Endothelial cell of umbilical vein (primary cell): Measurements from ENCODE around the gene SNAP25. TPM values are rescaled to one million over a fixed set of nuclear protein-coding genes. Genes with fewer than 3 reads are reported as not detected.

Experiments used
- BruUV-seq: library from RNA; stranded (reverse); fragments of 400-500 nt; replicated peaks from 2 replicates; lab custom pipeline; 2021; lab: Mats Ljungman, UMichigan
- CTCF ChIA-PET: fragments of 300-600, 350-600 bp; sonication (Branson Sonifier 250); formaldehyde crosslinking; loops from one replicate; lab custom pipeline; 2021; ENCODE audit warnings: antibody characterized with exemption, inconsistent platforms; lab: Charles Lee
- POLR2A ChIA-PET: fragments of 300-600, 350-600 bp; sonication (Branson Sonifier 250); formaldehyde crosslinking; loops from one replicate; lab custom pipeline; 2021; ENCODE audit warnings: antibody characterized with exemption, inconsistent platforms; lab: Charles Lee
- DNase-seq: peaks from one replicate; pipeline ENCODE4 v3.0.0-alpha.2; 2011; ENCODE audit warnings: low read depth, low spot score
- FAIRE-seq: peaks from 2 replicates; lab custom pipeline; 2011; peaks lifted over from hg19 to GRCh38; lab: Jason Lieb, UNC
- H2AFZ ChIP-seq: 2 replicates; pipeline ENCODE4 v1.6.0; 2012; ENCODE audit warnings: low read depth, low read length, control low read depth, inconsistent platforms
- H3K27ac ChIP-seq: 2 replicates; pipeline ENCODE4 v1.5.1; 2011; ENCODE audit warnings: low read depth, mild to moderate bottlenecking, control low read depth, low read length, moderate library complexity; ENCODE audit not compliant: insufficient read depth
- H3K27me3 ChIP-seq, 2 experiments: 2 replicates each; pipeline versions ENCODE4 v1.6.0 to v1.6.1; 2011; ENCODE audit warnings: low read length in 2 of 2, mixed read lengths in 1 of 2; ENCODE audit not compliant: control insufficient read depth in 2 of 2, insufficient read depth in 2 of 2
- H3K36me3 ChIP-seq, 2 experiments: 2 replicates in 1 of 2; 3 replicates in 1 of 2; pipeline ENCODE4 v1.5.1; 2011; ENCODE audit warnings: low read length in 2 of 2, mild to moderate bottlenecking in 1 of 2, moderate library complexity in 1 of 2; ENCODE audit not compliant: control insufficient read depth in 2 of 2, insufficient read depth in 2 of 2; ENCODE audit errors: extremely low read depth in 1 of 2
- H3K4me1 ChIP-seq: 3 replicates; pipeline ENCODE4 v1.5.1; 2011; ENCODE audit warnings: mild to moderate bottlenecking, low read length; ENCODE audit not compliant: control insufficient read depth, insufficient read depth; ENCODE audit errors: extremely low read depth
- H3K4me2 ChIP-seq: 2 replicates; pipeline ENCODE4 v1.6.1; 2011; ENCODE audit warnings: low read length, control low read depth, mixed read lengths; ENCODE audit not compliant: insufficient read depth
- H3K4me3 ChIP-seq, 3 experiments: fragments of 200-600 bp in 1 of 3; sonication (generic), shearing (Covaris generic) in 1 of 3; replicated peaks in 1 of 3; 2 replicates each; pipeline ENCODE4 v1.5.1; 2011 to 2016; ENCODE audit warnings: control low read depth in 3 of 3, low read length in 3 of 3, mild to moderate bottlenecking in 2 of 3, inconsistent platforms in 1 of 3, low read depth in 1 of 3, moderate library complexity in 1 of 3; ENCODE audit not compliant: insufficient read depth in 1 of 3
- H3K79me2 ChIP-seq: 2 replicates; pipeline ENCODE4 v1.6.0; 2012; ENCODE audit warnings: low read length, inconsistent platforms; ENCODE audit not compliant: control insufficient read depth, insufficient read depth
- H3K9ac ChIP-seq: replicated peaks from 2 replicates; pipeline ENCODE3; 2011; ENCODE audit warnings: low read length, control low read depth; ENCODE audit not compliant: insufficient read depth; ENCODE audit errors: extremely low read depth
- H3K9me1 ChIP-seq: replicated peaks from 3 replicates; pipeline ENCODE4 v1.6.0; 2011; ENCODE audit warnings: mild to moderate bottlenecking, low read length; ENCODE audit not compliant: control insufficient read depth, insufficient read depth; ENCODE audit errors: extremely low read depth
- H3K9me3 ChIP-seq: replicated peaks from 2 replicates; pipeline ENCODE4 v1.5.1; 2012; ENCODE audit warnings: low read length, inconsistent platforms; ENCODE audit not compliant: control insufficient read depth, insufficient read depth
- H4K20me1 ChIP-seq: replicated peaks from 2 replicates; pipeline ENCODE3; 2011; ENCODE audit warnings: mild to moderate bottlenecking, low read length; ENCODE audit not compliant: control insufficient read depth, insufficient read depth; ENCODE audit errors: extremely low read depth
- CTCF ChIP-seq, 2 donors: IDR thresholded peaks; 1 replicate in 1 of 2; 2 replicates in 1 of 2; pipeline ENCODE4 v1.5.1; 2011; ENCODE audit warnings: low read length in 2 of 2, mild to moderate bottlenecking in 2 of 2, moderate library complexity in 2 of 2, control low read depth in 1 of 2, inconsistent platforms in 1 of 2, low read depth in 1 of 2; ENCODE audit not compliant: insufficient read depth in 1 of 2; ENCODE audit errors: extremely low read depth in 1 of 2
- GATA2 ChIP-seq: IDR thresholded peaks from 2 replicates; pipeline ENCODE4 v1.7.0; 2011; ENCODE audit warnings: low read depth, mild to moderate bottlenecking, moderate library complexity, mixed read lengths, low read length; ENCODE audit not compliant: insufficient read length, insufficient read depth
- POLR2AphosphoS5 ChIP-seq: IDR thresholded peaks from 2 replicates; pipeline ENCODE4 v1.6.1; 2012; ENCODE audit warnings: low read depth, mild to moderate bottlenecking, control low read depth, low read length, moderate library complexity; ENCODE audit not compliant: insufficient read depth
- dilution Hi-C: fragments of 300-500 bp; cut with MboI; formaldehyde crosslinking; loops from one replicate; pipeline ENCODE4 v1.15.0; 2019; ENCODE audit warnings: low sequenced_read_pairs; ENCODE audit not compliant: extremely low pct_ligation_motif_present
- intact Hi-C: fragments of 100-400 bp; cut with micrococcal nuclease; formaldehyde crosslinking; loops from one replicate; pipeline ENCODE4 v1.10.0; 2022
- polyA plus RNA-seq, 4 experiments: library from polyadenylated mRNA; depleted of rRNA in 3 of 4; stranded (reverse) in 3 of 4; unstranded in 1 of 4; fragments of >200 nt; gene quantifications; 2 replicates each; pipeline versions ENCODE4 v1.2.1 to v1.2.3, GENCODE V29; 2011 to 2012; ENCODE audit warnings: missing spikeins in 1 of 4
- total RNA-seq: library from RNA; stranded (reverse); gene quantifications from 2 replicates; pipeline ENCODE4 v1.2.3, GENCODE V29; 2021
- TF ChIP-seq, protein P1 (sequence below): IDR thresholded peaks from 2 replicates; pipeline ENCODE4 v1.6.1; 2011; ENCODE audit not compliant: insufficient read depth, insufficient read length

The SNAP25 gene
- total and polyA plus RNA-seq, 2 donors (not counting 3 experiments of a cell fraction or from before 2014, with no cell fraction given): 3.9 to 4.4 TPM

GRCh38 chr20:10178727-10179313, 39.8 kb upstream of the SNAP25 start:
- TF ChIP-seq, protein P1, sequence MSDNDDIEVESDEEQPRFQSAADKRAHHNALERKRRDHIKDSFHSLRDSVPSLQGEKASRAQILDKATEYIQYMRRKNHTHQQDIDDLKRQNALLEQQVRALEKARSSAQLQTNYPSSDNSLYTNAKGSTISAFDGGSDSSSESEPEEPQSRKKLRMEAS: no peak
- TF ChIP-seq CTCF (IDR thresholded peaks at IDR 0.05; ENCODE audit: extremely low read depth in 1 of 2, insufficient read depth in 1 of 2, low read depth in 1 of 2, low read length in 2 of 2) (no peak), GATA2 (no peak), POLR2AphosphoS5 (no peak)
- H3K36me3 ChIP-seq: no peaks in the 10 kb centered on the region
- ChIA-PET CTCF (interaction anchor here (1.0 to 1.3 kb wide), 6 partner anchors 9 to 188 kb away, joined by 3 to 4 read pairs (median 3); no protein-coding TSS in a partner anchor), POLR2A (no interaction called here)
- peaks cover 6 to 14% of the 10 kb centered on the region in 2 experiments for H3K27me3 ChIP-seq
- no peaks in the 10 kb centered on the region for H3K9me1 ChIP-seq
- no peak overlapping the region for H3K4me3 ChIP-seq
- FAIRE-seq (no peak), DNase-seq (no peak)
- H3K4me1 ChIP-seq: no peaks in the 10 kb centered on the region
- intact Hi-C loops: no loop called here
- BruUV-seq: no TSS peak
- H3K27ac ChIP-seq: no peak overlapping the region
- no peak overlapping the region for H2AFZ ChIP-seq
- H3K4me2 ChIP-seq: no peak overlapping the region
- no peaks in the 10 kb centered on the region for H3K9me3 ChIP-seq
- H3K9ac ChIP-seq: no peak overlapping the region
- no peaks in the 10 kb centered on the region for H4K20me1 ChIP-seq
- dilution Hi-C loops: no loop called here
- no peaks in the 10 kb centered on the region for H3K79me2 ChIP-seq
